Heart right ventricle (tissue), 16 donors: ENCODE data around the gene SPAG17. TPM values are rescaled to one million over a fixed set of nuclear protein-coding genes. Genes with fewer than 3 reads are reported as not detected.

Experiments used
- ATAC-seq, 8 donors: fragments of 200-7000 bp; cut with Tn5 transposase; one replicate each; pipeline ENCODE4 v1.9.1; 2020; ENCODE audit warnings: mild to moderate bottlenecking in 8 of 8, moderate library complexity in 8 of 8, moderate number of reproducible peaks in 1 of 8
- DNase-seq, 2 donors: peaks; one replicate each; pipeline ENCODE4 v3.0.0-alpha.2; 2020
- H3K27ac ChIP-seq, 10 donors: fragments of 200-600 bp; sonication (generic) in 2 of 10; one replicate each; pipeline versions ENCODE4 v1.5.0 to v1.8.0; 2020 to 2022; ENCODE audit warnings: mild to moderate bottlenecking in 3 of 10
- H3K27me3 ChIP-seq, 7 donors: fragments of 200-600 bp; one replicate each; pipeline ENCODE4 v1.8.0; 2021 to 2022; ENCODE audit warnings: mild to moderate bottlenecking in 2 of 7
- H3K36me3 ChIP-seq, 9 donors: fragments of 200-600 bp; sonication (generic) in 1 of 9; one replicate each; pipeline versions ENCODE4 v1.5.0 to v1.8.0; 2020 to 2022; ENCODE audit warnings: mild to moderate bottlenecking in 2 of 9
- H3K4me1 ChIP-seq, 9 donors: fragments of 200-600 bp; sonication (generic) in 1 of 9; one replicate each; pipeline versions ENCODE4 v1.5.0 to v1.8.0; 2020 to 2022; ENCODE audit warnings: mild to moderate bottlenecking in 4 of 9
- H3K4me3 ChIP-seq, 10 donors: fragments of 200-600 bp; sonication (generic) in 2 of 10; one replicate each; pipeline versions ENCODE4 v1.5.0 to v1.8.0; 2020 to 2022; ENCODE audit warnings: mild to moderate bottlenecking in 7 of 10, moderate library complexity in 2 of 10
- H3K9me3 ChIP-seq, 11 donors: fragments of 200-600 bp in 10 of 11; sonication (generic) in 2 of 11; one replicate each; pipeline versions ENCODE4 v1.5.0 to v1.8.0; 2013 to 2022; ENCODE audit warnings: mild to moderate bottlenecking in 2 of 11, control low read depth in 1 of 11, moderate library complexity in 1 of 11
- CTCF ChIP-seq, 9 donors: fragments of 200-600 bp; sonication (generic) in 2 of 9; IDR thresholded peaks; one replicate each; pipeline versions ENCODE4 v1.5.0 to v1.8.0; 2021 to 2022; ENCODE audit warnings: antibody characterized with exemption in 9 of 9, mild to moderate bottlenecking in 5 of 9, moderate library complexity in 1 of 9
- WGBS, 2 donors: extraction: QIAGEN DNeasy Blood & Tissue Kit; methylation state at CpG; one replicate each; pipeline ENCODE4 v1.1.7; 2013; ENCODE audit warnings: inconsistent platforms in 1 of 2; 5-methylcytosine and 5-hydroxymethylcytosine counted together
- intact Hi-C, 10 donors: fragments of 100-400 bp; cut with DNase I; formaldehyde crosslinking; loops; one replicate each; pipeline versions ENCODE4 v1.11.1 to v1.14.2; 2022
- polyA plus RNA-seq, 2 donors: library from polyadenylated mRNA; stranded (reverse); fragments of 200-250 nt; gene quantifications; one replicate each; pipeline ENCODE4 v1.2.3, GENCODE V29; 2013
- total RNA-seq, 10 donors: library from RNA; stranded (reverse); fragmentation: NEBNext Ultra II Directional in 3 of 10; extraction: Animal tissue kit (Norgen Biotek cat#: 25700) in 3 of 10; gene quantifications; one replicate each; pipeline versions ENCODE4 v1.2.1 to v1.2.4, GENCODE V29; 2021 to 2023
- donor health status: Arrhythmogenic right ventricular cardiomyopathy.
- donor health status: ischemic (EF 13 %, LVEDD 7.1; RV severe dilation, severe dysfunction).
- donor health status: healthy with polysubstance abuse.
- donor health status: DM: no; HTN: yes; CAD: no.
- donor health status: DM: no; HTN: no; CAD: no.
- donor health status: ischemic (EF 25% LVEDD 6.9; RV normal size, moderate dysfunction).
- donor health status: ischemic (EF 25% LVEDD 5.7; RV mildly dilated, moderate dysfunction).
- donor health status: healthy.
- donor health status: DM: yes; HTN: yes; CAD: no.
- donor health status: Ischemic cardiomyopathy.
- donor health status: ischemic (EF 35%, LVEDD 5.7; RV mildly dilated, moderate dysfunction).
- donor health status: nonischemic (EF 11% LVEDD 7.7; RV severe dilation, severe dysfunction).
- donor health status: DM: yes; HTN: yes; CAD: no.
- donor health status: PGD.
- donor health status: ischemic (EF 29% LVEDD 5.4; RV normal size, mild dysfunction).
- donor health status: nonischemic (EF 23%, LVEDD 6.1; RV moderate dilation, normal function).

The SPAG17 gene
- total and polyA plus RNA-seq, 12 donors, result 0.01 to 0.06 TPM; not detected in 10

- 55 to 63% methylated on average over 4 of the region's 4 CpGs for WGBS, 2 donors
- Histone ChIP-seq H3K27ac (no peak overlapping the region), H3K27me3 (no peaks in the 10 kb centered on the region), H3K4me1 (no peaks in the 10 kb centered on the region), H3K9me3 (no peaks in the 10 kb centered on the region), H3K36me3 (peaks cover 0 to 18% (median 0%) of the 10 kb centered on the region in 9 donors), H3K4me3 (no peak overlapping the region)
- ATAC-seq, result no peak
- intact Hi-C loops, result no loop called here
- no peak for DNase-seq
- TF ChIP-seq CTCF (IDR thresholded peaks at IDR 0.05), result peak in 1 of 9 donors; percentile 10
These were observed 217.6 kb downstream of the SPAG17 start for GRCh38 chr1:117967477-117967876.

- ATAC-seq, result no peak
- no peaks in the 10 kb centered on the region for H3K4me1 ChIP-seq
- no peak overlapping the region for H3K27ac ChIP-seq
- no peak overlapping the region for H3K4me3 ChIP-seq
- no peak for DNase-seq
- TF ChIP-seq CTCF (IDR thresholded peaks at IDR 0.05), result no peak
- no peaks in the 10 kb centered on the region for H3K9me3 ChIP-seq
- no peaks in the 10 kb centered on the region for H3K27me3 ChIP-seq
- intact Hi-C loops, result no loop called here
- H3K36me3 ChIP-seq, result peaks cover 0 to 49% (median 10%) of the 10 kb centered on the region in 9 donors
- WGBS, 2 donors, result 78 to 85% methylated on average over 3 of the region's 3 CpGs
These were observed 220.6 kb downstream of the SPAG17 start for GRCh38 chr1:117964290-117965038.

- ATAC-seq, result no peak
- H3K36me3 ChIP-seq, result peaks cover 0 to 93% (median 30%) of the 10 kb centered on the region in 9 donors
- no peak overlapping the region for H3K4me3 ChIP-seq
- H3K27ac ChIP-seq, result no peak overlapping the region
- intact Hi-C loops, result no loop called here
- DNase-seq, result no peak
- H3K9me3 ChIP-seq, result no peaks in the 10 kb centered on the region
- 73 to 75% methylated on average over 3 of the region's 3 CpGs for WGBS, 2 donors
- no peaks in the 10 kb centered on the region for H3K4me1 ChIP-seq
- H3K27me3 ChIP-seq, result no peaks in the 10 kb centered on the region
- no peak for TF ChIP-seq CTCF (IDR thresholded peaks at IDR 0.05)
These were observed 225.7 kb downstream of the SPAG17 start for GRCh38 chr1:117959364-117959763.

GRCh38 chr1:117952386-117952785 lies 232.6 kb downstream of the SPAG17 start:
- no peak for TF ChIP-seq CTCF (IDR thresholded peaks at IDR 0.05)
- 96% methylated on average over 1 of the region's 1 CpG for WGBS, 2 donors
- Histone ChIP-seq H3K27ac (no peak overlapping the region), H3K27me3 (no peaks in the 10 kb centered on the region), H3K9me3 (no peaks in the 10 kb centered on the region), H3K4me1 (no peaks in the 10 kb centered on the region), H3K4me3 (no peak overlapping the region), H3K36me3 (peaks cover 0 to 100% (median 69%) of the 10 kb centered on the region in 9 donors)
- DNase-seq, result no peak
- no peak for ATAC-seq
- intact Hi-C loops, result no loop called here
